Epithelial cell of esophagus (primary cell): Measurements from ENCODE around the gene RPL37.
"Not testable (repeated sequence)": the region's sequence is repeated elsewhere in the genome, so short reads cannot be mapped to it uniquely, and the experiment has no call there.

ENCODE experiments used
- DNase-seq: peaks from one replicate; pipeline ENCODE4 v3.0.0; 2010; ENCODE audit warnings: low read depth
- H3K4me3 ChIP-seq: 2 replicates; pipeline ENCODE4 v1.5.1; 2011; ENCODE audit warnings: mild to moderate bottlenecking, low read length, control low read depth
- CTCF ChIP-seq: IDR thresholded peaks from 2 replicates; pipeline ENCODE4 v1.5.1; 2011; ENCODE audit warnings: low read depth, mild to moderate bottlenecking, low read length, control low read depth, inconsistent platforms; ENCODE audit not compliant: insufficient read depth; ENCODE audit errors: missing control alignments

Gene RPL37

GRCh38 chr5:40873286-40873880 lies 38.4 kb upstream of the RPL37 start:
- H3K4me3 ChIP-seq = no peak overlapping the region
- DNase-seq = no peak
- TF ChIP-seq CTCF = no peak

GRCh38 chr5:40872253-40872652 lies 37.2 kb upstream of the RPL37 start:
- H3K4me3 ChIP-seq, DNase-seq: not testable (repeated sequence)

GRCh38 chr5:40871177-40871576 lies 36.2 kb upstream of the RPL37 start:
- DNase-seq = peak; percentile 57
- no peak for TF ChIP-seq CTCF
- H3K4me3 ChIP-seq = no peak overlapping the region

- TF ChIP-seq CTCF = no peak
- H3K4me3 ChIP-seq = no peak overlapping the region
- DNase-seq = no peak
Measured at GRCh38 chr5:40869384-40869783, 34.4 kb upstream of the RPL37 start.

GRCh38 chr5:40866844-40867243 lies 31.8 kb upstream of the RPL37 start:
- DNase-seq = no peak
- no peak for TF ChIP-seq CTCF
- no peak overlapping the region for H3K4me3 ChIP-seq

GRCh38 chr5:40865004-40865403 lies 30.0 kb upstream of the RPL37 start:
- not testable (repeated sequence) for DNase-seq

GRCh38 chr5:40860711-40861110 lies 25.7 kb upstream of the RPL37 start:
- no peak for TF ChIP-seq CTCF
- DNase-seq = no peak
- no peak overlapping the region for H3K4me3 ChIP-seq

More at GRCh38 chr5:40865004-40865403, 30.0 kb upstream of the RPL37 start:
- not testable (repeated sequence) for H3K4me3 ChIP-seq

- H3K4me3 ChIP-seq = no peak overlapping the region
- DNase-seq = peak; percentile 39
- no peak for TF ChIP-seq CTCF
Measured at GRCh38 chr5:40853632-40854192, 18.7 kb upstream of the RPL37 start.
